ENCODE measurements around the gene IGDCC3.

- no peak for TF ChIP-seq CTCF (IDR thresholded peaks at IDR 0.05 in 2 of 3, conservative IDR thresholded peaks at IDR 0.05 in 1 of 3; ENCODE audit: control insufficient read depth in 2 of 3, extremely low read depth in 1 of 3, insufficient read depth in 1 of 3, low read depth in 3 of 3, low read length in 3 of 3)
- no peak for TF ChIP-seq ATF2 (IDR thresholded peaks at IDR 0.05; ENCODE audit: low read length)
- TF ChIP-seq ESRRA (IDR thresholded peaks at IDR 0.05; ENCODE audit: low read length): no peak
- TF ChIP-seq SIX5 (IDR thresholded peaks at IDR 0.05; ENCODE audit: low read depth, low read length, severe bottlenecking): no peak
- no peak for TF ChIP-seq POLR2AphosphoS5 (IDR thresholded peaks at IDR 0.05; ENCODE audit: low read length)
- TF ChIP-seq EP300 (IDR thresholded peaks at IDR 0.05; ENCODE audit: borderline replicate concordance in 1 of 2, control insufficient read depth in 1 of 2, low read depth in 2 of 2, low read length in 2 of 2): no peak
- no peak for TF ChIP-seq JUNB (IDR thresholded peaks at IDR 0.05)
- no peak for TF ChIP-seq USF1 (IDR thresholded peaks at IDR 0.05; ENCODE audit: borderline replicate concordance, extremely low read length, insufficient read depth, low read depth, low read length)
Measured at GRCh38 chr15:65383456-65383855, 5.7 kb upstream of the IGDCC3 start.
